Subcutaneous abdominal adipose tissue (tissue), 5 donors: ENCODE data around the gene CYTH1.

Experiments used
- H3K27ac ChIP-seq: one replicate; pipeline ENCODE4 v1.7.0; 2013; ENCODE audit warnings: low read depth, mild to moderate bottlenecking, inconsistent platforms, low read length, moderate library complexity
- H3K27me3 ChIP-seq, 5 donors: one replicate each; pipeline ENCODE4 v1.7.0; 2013; ENCODE audit warnings: low read length in 5 of 5, inconsistent platforms in 1 of 5; ENCODE audit not compliant: control insufficient read depth in 5 of 5, insufficient read depth in 4 of 5
- H3K36me3 ChIP-seq, 5 donors: one replicate each; pipeline ENCODE4 v1.7.0; 2013; ENCODE audit warnings: low read length in 5 of 5; ENCODE audit not compliant: control insufficient read depth in 5 of 5, insufficient read depth in 5 of 5
- H3K4me1 ChIP-seq, 5 donors: one replicate each; pipeline ENCODE4 v1.7.0; 2013; ENCODE audit warnings: low read length in 5 of 5, mild to moderate bottlenecking in 3 of 5, moderate library complexity in 1 of 5; ENCODE audit not compliant: control insufficient read depth in 5 of 5, insufficient read depth in 5 of 5
- H3K4me3 ChIP-seq, 5 donors: one replicate each; pipeline ENCODE4 v1.7.0; 2013; ENCODE audit warnings: low read length in 5 of 5, low read depth in 1 of 5
- H3K9ac ChIP-seq, 5 donors: one replicate each; pipeline ENCODE4 v1.7.0; 2013; ENCODE audit warnings: low read length in 5 of 5, mild to moderate bottlenecking in 4 of 5, moderate library complexity in 3 of 5
- H3K9me3 ChIP-seq, 5 donors: one replicate each; pipeline ENCODE4 v1.7.0; 2013; ENCODE audit warnings: low read length in 5 of 5; ENCODE audit not compliant: control insufficient read depth in 5 of 5
- donor health status: healthy.
- donor health status: healthy.
- donor health status: healthy.
- donor health status: healthy.
- donor health status: healthy.

Gene CYTH1

GRCh38 chr17:78687125-78687524 is 94.9 kb downstream of the CYTH1 start:
- Histone ChIP-seq H3K4me3 (no peak overlapping the region), H3K27ac (no peak overlapping the region), H3K4me1 (peaks cover 0 to 5% (median 0%) of the 10 kb centered on the region in 5 donors), H3K9ac (no peak overlapping the region), H3K36me3 (peaks cover 12 to 74% (median 60%) of the 10 kb centered on the region in 5 donors), H3K27me3 (no peaks in the 10 kb centered on the region), H3K9me3 (no peaks in the 10 kb centered on the region)

- no peaks in the 10 kb centered on the region for H3K9me3 ChIP-seq
- no peak overlapping the region for H3K27ac ChIP-seq
- H3K27me3 ChIP-seq = no peaks in the 10 kb centered on the region
- H3K9ac ChIP-seq = no peak overlapping the region
- H3K36me3 ChIP-seq = peaks cover 9 to 74% (median 55%) of the 10 kb centered on the region in 5 donors
- no peak overlapping the region for H3K4me3 ChIP-seq
- H3K4me1 ChIP-seq = peaks cover 0 to 8% (median 3%) of the 10 kb centered on the region in 5 donors
Observed at GRCh38 chr17:78684026-78684425, 98.0 kb downstream of the CYTH1 start.

GRCh38 chr17:78683408-78683961 is 98.6 kb downstream of the CYTH1 start:
- H3K36me3 ChIP-seq = peaks cover 9 to 74% (median 55%) of the 10 kb centered on the region in 5 donors
- peaks cover 0 to 8% (median 3%) of the 10 kb centered on the region in 5 donors for H3K4me1 ChIP-seq
- H3K27me3 ChIP-seq = no peaks in the 10 kb centered on the region
- H3K27ac ChIP-seq = no peak overlapping the region
- H3K4me3 ChIP-seq = no peak overlapping the region
- no peaks in the 10 kb centered on the region for H3K9me3 ChIP-seq
- no peak overlapping the region for H3K9ac ChIP-seq

GRCh38 chr17:78682363-78682762 is 99.7 kb downstream of the CYTH1 start:
- Histone ChIP-seq H3K4me1 (peaks cover 0 to 8% (median 3%) of the 10 kb centered on the region in 5 donors), H3K9me3 (no peaks in the 10 kb centered on the region), H3K36me3 (peaks cover 4 to 74% (median 55%) of the 10 kb centered on the region in 5 donors), H3K27ac (no peak overlapping the region), H3K9ac (no peak overlapping the region), H3K27me3 (no peaks in the 10 kb centered on the region), H3K4me3 (no peak overlapping the region)

GRCh38 chr17:78680436-78680835 is 101.6 kb downstream of the CYTH1 start:
- Histone ChIP-seq H3K36me3 (peaks cover 0 to 80% (median 68%) of the 10 kb centered on the region in 5 donors), H3K27ac (no peak overlapping the region), H3K4me3 (no peak overlapping the region), H3K27me3 (no peaks in the 10 kb centered on the region), H3K4me1 (peaks cover 0 to 8% (median 0%) of the 10 kb centered on the region in 5 donors), H3K9ac (no peak overlapping the region), H3K9me3 (no peaks in the 10 kb centered on the region)

- H3K4me3 ChIP-seq = no peak overlapping the region
- H3K9me3 ChIP-seq = no peaks in the 10 kb centered on the region
- no peaks in the 10 kb centered on the region for H3K27me3 ChIP-seq
- peaks cover 0 to 8% (median 0%) of the 10 kb centered on the region in 5 donors for H3K4me1 ChIP-seq
- no peak overlapping the region for H3K9ac ChIP-seq
- no peak overlapping the region for H3K27ac ChIP-seq
- peaks cover 0 to 87% (median 75%) of the 10 kb centered on the region in 5 donors for H3K36me3 ChIP-seq
Observed at GRCh38 chr17:78679495-78680395, 102.3 kb downstream of the CYTH1 start.

- H3K27ac ChIP-seq = no peak overlapping the region
- H3K36me3 ChIP-seq = peaks cover 0 to 90% (median 76%) of the 10 kb centered on the region in 5 donors
- peaks cover 0 to 8% (median 0%) of the 10 kb centered on the region in 5 donors for H3K4me1 ChIP-seq
- no peak overlapping the region for H3K4me3 ChIP-seq
- no peaks in the 10 kb centered on the region for H3K9me3 ChIP-seq
- no peaks in the 10 kb centered on the region for H3K27me3 ChIP-seq
- H3K9ac ChIP-seq = no peak overlapping the region
Observed at GRCh38 chr17:78678711-78679110, 103.4 kb downstream of the CYTH1 start.

- Histone ChIP-seq H3K27me3 (no peaks in the 10 kb centered on the region), H3K9ac (no peak overlapping the region), H3K36me3 (peaks cover 0 to 90% (median 76%) of the 10 kb centered on the region in 5 donors), H3K9me3 (no peaks in the 10 kb centered on the region), H3K4me3 (no peak overlapping the region), H3K4me1 (peaks cover 0 to 8% (median 0%) of the 10 kb centered on the region in 5 donors), H3K27ac (no peak overlapping the region)
Observed at GRCh38 chr17:78678222-78678557, 103.9 kb downstream of the CYTH1 start.

- Histone ChIP-seq H3K36me3 (peaks cover 0 to 90% (median 77%) of the 10 kb centered on the region in 5 donors), H3K9me3 (no peaks in the 10 kb centered on the region), H3K4me1 (peaks cover 0 to 8% (median 0%) of the 10 kb centered on the region in 5 donors), H3K27ac (no peak overlapping the region), H3K9ac (no peak overlapping the region), H3K27me3 (no peaks in the 10 kb centered on the region), H3K4me3 (no peak overlapping the region)
Observed at GRCh38 chr17:78677303-78678221, 104.5 kb downstream of the CYTH1 start.
